ENCODE measurements around the gene RABL6.

DNA sequence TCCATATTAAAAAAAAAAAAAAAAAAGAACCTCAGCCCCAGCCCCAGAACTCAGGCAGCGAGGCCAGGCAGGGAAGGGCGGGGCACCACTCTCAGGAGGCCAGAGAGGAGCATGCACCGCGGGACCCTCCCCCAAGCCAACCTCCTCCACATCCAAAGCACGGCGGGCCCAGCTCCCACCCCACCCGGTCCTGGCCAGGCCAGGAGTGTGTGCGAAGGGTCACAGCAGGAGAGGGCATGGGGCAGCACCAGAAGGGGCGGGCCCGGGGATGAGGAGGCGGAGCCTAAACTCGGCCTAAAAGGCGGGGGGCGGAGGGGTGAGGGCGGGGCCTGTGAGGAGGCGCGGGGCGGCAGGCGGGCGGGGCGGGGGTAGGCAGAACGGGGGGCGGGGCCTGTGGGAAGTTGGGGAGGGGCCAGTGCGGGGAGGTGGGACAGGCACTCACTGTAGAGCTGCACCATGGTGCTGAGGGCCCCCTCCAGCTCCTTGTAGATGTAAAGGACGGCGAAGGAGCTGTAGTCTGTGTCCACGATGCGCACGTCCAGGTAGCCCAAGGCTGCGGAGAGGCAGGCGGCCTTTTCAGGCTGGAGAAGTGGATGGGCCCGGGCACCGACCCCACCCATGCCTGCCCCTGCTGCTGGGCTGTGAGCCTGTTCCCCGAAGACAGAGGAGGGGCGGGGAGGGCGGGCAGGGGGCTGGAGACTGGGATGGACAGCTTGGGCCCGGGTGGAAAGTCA is 44.7 kb upstream of the RABL6 start:
- TF ChIP-seq, protein P1, sequence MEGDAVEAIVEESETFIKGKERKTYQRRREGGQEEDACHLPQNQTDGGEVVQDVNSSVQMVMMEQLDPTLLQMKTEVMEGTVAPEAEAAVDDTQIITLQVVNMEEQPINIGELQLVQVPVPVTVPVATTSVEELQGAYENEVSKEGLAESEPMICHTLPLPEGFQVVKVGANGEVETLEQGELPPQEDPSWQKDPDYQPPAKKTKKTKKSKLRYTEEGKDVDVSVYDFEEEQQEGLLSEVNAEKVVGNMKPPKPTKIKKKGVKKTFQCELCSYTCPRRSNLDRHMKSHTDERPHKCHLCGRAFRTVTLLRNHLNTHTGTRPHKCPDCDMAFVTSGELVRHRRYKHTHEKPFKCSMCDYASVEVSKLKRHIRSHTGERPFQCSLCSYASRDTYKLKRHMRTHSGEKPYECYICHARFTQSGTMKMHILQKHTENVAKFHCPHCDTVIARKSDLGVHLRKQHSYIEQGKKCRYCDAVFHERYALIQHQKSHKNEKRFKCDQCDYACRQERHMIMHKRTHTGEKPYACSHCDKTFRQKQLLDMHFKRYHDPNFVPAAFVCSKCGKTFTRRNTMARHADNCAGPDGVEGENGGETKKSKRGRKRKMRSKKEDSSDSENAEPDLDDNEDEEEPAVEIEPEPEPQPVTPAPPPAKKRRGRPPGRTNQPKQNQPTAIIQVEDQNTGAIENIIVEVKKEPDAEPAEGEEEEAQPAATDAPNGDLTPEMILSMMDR (IDR thresholded peaks at IDR 0.05) = no peak
- TF ChIP-seq POLR2A (IDR thresholded peaks at IDR 0.05) (no peak), EP300 (IDR thresholded peaks at IDR 0.05) (no peak)
